ENCODE data around the gene SNX18. TPM values are rescaled to one million over a fixed set of nuclear protein-coding genes. Genes with fewer than 3 reads are reported as not detected.

The SNX18 gene
- total RNA-seq, 1 donor from 2014 or later: 36.4 TPM

GRCh38 chr5:54580997-54581811 lies 63.6 kb downstream of the SNX18 start:
- no peak for DNase-seq

GRCh38 chr5:54581831-54582548 lies 64.4 kb downstream of the SNX18 start:
- DNase-seq: no peak

- no peak for DNase-seq
Observed at GRCh38 chr5:54586336-54586735, 68.8 kb downstream of the SNX18 start.

- DNase-seq: no peak
Observed at GRCh38 chr5:54589786-54590185, 72.2 kb downstream of the SNX18 start.

GRCh38 chr5:54590824-54591223 lies 73.3 kb downstream of the SNX18 start:
- no peak for DNase-seq

- DNase-seq: no peak
Observed at GRCh38 chr5:54593779-54594178, 76.2 kb downstream of the SNX18 start.

- DNase-seq: no peak
Observed at GRCh38 chr5:54594181-54594580, 76.6 kb downstream of the SNX18 start.

- DNase-seq: no peak
Observed at GRCh38 chr5:54595721-54596120, 78.2 kb downstream of the SNX18 start.

Other genes starting within 250 kb of the SNX18 start
- 56.6 TPM for gene ARL15, start 207.2 kb upstream of the SNX18 start, total RNA-seq
- 257 TPM for gene HSPB3, start 62.1 kb upstream of the SNX18 start, total RNA-seq